GM12875 (cell line): ENCODE results near the gene KRT73.

Experiments
- H3K4me3 ChIP-seq: one replicate; pipeline ENCODE4 v1.5.1; 2011; ENCODE audit warnings: low read depth, low read length, control low read depth
- CTCF ChIP-seq: IDR thresholded peaks from 2 replicates; pipeline ENCODE4 v1.5.1; 2011; ENCODE audit warnings: low read depth, mild to moderate bottlenecking, control low read depth, inconsistent platforms, low read length, moderate library complexity, borderline replicate concordance; ENCODE audit not compliant: insufficient read depth

The KRT73 gene

DNA sequence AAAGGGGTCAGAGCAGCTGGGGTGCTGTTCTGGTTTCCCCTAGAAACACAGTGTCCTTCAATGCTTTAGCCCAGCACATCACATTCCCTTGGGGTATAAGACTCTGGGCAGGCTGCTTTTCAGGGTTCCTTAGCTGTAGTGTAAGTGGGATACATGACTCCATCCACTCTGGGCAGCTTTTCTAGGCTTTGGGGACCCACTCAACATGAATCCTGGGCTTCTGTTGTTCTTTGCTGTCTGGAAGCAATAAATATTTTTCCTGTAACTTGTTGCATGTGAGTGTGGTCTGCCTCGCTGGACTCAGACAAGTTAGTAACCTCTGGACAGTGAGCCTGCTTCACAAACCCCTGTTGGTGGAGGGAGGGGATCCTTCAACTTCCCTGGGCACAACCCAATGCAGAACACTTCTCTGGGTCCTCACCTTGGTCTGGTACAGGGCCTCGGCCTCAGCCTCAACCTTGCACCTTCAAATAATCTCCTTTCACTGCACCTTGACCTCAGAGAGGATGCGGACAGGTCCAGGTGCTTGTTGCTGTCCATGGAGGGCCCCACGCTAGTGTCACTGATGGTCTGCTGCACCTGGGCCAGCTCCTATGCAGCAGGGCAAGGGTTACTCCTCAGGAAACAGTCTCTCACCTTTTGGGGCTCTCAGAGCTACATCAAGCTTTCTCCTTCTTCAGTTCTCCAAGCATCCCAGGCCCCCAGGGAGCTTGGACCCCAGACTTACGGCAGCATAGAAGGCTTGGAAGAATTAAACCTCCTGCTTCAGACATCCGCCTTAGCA, 13.5 kb upstream of the KRT73 start:
- no peak for TF ChIP-seq CTCF
- no peak overlapping the region for H3K4me3 ChIP-seq

DNA sequence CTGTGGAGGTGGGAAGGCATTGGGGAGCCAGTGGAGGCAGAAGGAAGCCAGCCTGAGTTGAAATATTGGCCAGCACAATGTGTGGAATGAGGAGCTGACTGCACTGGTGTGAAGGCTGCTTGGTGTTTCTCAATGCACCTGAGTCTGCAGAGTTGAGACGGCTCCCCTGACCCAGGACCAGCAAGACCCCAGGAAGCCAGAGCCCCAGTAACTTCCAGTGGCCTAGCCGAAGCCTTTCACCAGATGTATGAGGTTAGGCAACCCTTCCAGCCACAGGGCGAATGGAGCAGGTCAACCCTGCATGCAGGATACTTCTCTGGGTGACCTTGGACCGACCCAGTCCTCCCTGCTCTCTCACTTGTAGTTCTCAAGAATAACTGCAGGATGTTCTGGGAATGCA, 12.9 kb upstream of the KRT73 start:
- TF ChIP-seq CTCF: no peak
- no peak overlapping the region for H3K4me3 ChIP-seq

- TF ChIP-seq CTCF: no peak
- H3K4me3 ChIP-seq: no peak overlapping the region
Measured at GRCh38 chr12:52630599-52631200, 12.3 kb upstream of the KRT73 start.

DNA sequence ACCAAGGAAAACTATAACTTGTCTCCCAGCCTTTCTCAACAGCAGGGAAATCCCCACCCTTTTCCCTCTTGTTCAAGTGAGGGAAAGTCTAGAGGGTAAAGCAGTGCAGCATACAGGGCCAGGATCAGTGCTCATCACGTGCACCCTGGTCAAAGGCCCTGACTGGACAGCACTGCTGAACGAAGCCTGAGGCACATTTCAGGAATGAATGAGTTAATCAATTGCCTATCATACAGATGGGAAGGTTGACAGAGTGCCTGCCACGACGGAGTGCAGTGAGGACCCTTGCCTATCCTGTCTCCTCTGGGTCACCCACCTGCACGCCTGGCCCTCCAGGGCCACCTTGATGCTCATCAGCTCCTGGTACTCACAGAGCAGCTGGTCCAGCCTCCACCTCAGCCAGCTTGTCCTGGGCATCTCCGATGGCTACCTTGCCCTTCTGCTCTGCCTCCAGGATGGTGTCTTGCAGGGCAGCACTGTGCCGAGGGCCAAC, 11.7 kb upstream of the KRT73 start:
- no peak for TF ChIP-seq CTCF
- H3K4me3 ChIP-seq: no peak overlapping the region

- no peak for TF ChIP-seq CTCF
- no peak overlapping the region for H3K4me3 ChIP-seq
Measured at GRCh38 chr12:52629281-52630007, 11.1 kb upstream of the KRT73 start.

- TF ChIP-seq CTCF: no peak
- no peak overlapping the region for H3K4me3 ChIP-seq
Measured at GRCh38 chr12:52628841-52629240, 10.5 kb upstream of the KRT73 start.

DNA sequence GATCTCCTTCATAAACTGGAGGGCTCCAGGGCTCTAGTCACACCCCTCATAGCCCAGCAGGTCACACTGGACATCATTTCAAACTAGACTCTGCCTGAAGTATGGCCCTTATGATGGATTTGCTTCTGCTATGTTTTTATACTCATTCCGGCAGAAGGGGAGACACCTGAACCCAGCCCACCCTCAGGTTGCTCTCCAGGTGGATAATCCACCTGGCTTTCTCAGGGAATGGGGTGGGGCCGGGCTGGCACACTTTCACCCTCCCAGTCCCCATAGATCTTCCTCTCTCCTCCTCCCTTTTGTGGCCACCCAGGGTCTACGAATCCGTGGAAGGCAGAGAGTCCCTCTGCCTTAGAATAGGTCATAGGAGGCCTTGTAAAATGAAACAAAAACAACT, 9.8 kb upstream of the KRT73 start:
- no peak overlapping the region for H3K4me3 ChIP-seq
- TF ChIP-seq CTCF: no peak
